ENCODE measurements around the gene SDCBP2.
A peak's percentile ranks its signal among the peaks of the same experiment; 100 is the strongest.

Gene SDCBP2

DNA sequence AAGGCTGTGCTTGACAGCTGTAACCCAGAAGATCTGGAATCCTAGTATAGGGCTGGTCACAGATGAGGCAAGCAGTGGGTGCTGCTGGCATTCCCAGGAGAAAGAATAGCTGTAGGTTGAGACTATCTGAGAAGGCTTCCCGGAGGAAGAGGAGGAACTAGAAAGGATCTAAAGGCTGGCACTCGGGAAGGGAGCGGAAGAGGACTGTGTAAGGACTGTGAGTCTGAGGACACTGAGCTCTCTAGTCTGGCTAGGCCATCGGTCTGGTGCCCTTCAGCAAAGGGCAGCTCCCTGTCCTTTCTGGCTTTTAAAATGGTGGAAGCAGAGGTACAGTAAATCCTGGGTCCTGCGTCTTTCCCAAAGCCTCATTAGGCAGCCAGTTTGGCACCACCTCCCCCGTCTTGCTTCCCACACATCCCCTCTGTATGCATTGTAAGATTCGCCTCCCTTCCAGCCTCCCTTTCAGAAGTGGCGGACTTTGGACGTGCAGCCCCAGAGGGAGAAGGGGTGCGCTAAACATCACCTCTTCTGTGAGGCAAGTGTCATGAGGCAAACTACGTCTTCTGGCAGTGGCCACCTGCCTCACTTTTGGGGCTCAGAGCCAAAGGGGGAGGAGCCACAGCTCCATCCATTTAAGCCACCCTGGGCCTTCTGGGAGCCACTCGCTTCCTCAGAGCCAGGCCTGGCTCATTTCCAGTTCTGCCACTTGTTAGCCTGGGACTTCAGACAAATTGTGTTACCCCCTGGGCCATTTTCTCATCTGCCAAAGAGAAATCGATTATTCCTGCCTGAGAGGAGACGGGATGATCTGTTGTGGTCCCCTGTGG lies 54.2 kb downstream of the SDCBP2 start:
- DNase-seq (ENCODE audit: low read depth, low spot score) = no peak

DNA sequence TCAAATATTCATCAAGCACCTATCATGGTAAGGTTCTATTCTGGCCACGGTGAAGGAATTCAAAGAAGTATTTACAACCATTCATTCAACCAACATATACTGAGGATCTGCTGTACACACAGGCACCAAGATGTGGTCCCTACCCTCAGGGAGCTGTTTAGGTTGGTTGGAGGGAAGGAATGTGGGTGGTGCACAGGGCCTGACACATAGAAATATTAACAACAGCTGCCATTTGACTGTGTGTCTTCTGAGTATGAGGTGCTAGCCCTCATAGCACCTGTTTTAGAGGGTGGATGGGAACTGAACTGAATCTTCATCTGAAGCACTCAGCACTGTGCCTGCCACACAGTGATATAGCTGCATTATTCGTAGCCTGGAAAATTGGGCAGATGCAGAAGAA lies 55.6 kb downstream of the SDCBP2 start:
- DNase-seq (ENCODE audit: low read depth, low spot score) = no peak

DNA sequence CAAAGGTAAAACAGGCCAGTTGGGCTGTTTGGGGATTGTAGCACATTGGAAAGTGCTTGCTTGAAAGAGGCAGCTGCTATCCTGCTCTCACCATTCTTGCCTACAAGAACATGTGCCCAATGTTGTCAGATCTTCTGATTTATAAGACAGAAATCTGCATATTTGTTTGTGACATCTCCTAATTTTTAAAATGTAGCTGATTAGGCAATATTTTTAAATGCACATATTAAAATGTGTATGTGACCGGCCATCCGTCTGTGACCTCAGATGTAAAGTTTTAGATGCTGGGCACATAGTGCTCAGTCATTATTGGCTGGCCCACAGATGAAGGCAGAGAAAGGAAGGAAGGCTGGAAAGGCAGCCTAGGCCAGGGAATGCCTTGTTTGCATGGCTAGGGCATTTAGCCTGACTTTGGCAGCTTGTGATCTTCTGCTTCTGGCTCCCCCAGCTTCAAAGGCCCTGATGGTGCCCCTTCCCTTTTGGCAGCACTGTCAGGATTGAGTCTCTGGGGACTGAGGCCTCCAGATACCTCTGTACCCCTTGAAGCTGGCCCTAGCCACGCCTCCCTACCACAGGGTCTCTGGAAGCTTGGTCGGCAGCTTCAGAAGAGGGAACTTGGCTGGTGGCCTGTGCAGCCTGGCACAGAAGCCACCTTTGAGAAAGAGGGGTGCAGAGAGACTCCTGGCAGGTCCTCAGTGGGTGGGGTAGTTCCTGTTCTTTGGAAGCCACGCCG lies 56.4 kb downstream of the SDCBP2 start:
- DNase-seq (ENCODE audit: low read depth, low spot score) = no peak

DNA sequence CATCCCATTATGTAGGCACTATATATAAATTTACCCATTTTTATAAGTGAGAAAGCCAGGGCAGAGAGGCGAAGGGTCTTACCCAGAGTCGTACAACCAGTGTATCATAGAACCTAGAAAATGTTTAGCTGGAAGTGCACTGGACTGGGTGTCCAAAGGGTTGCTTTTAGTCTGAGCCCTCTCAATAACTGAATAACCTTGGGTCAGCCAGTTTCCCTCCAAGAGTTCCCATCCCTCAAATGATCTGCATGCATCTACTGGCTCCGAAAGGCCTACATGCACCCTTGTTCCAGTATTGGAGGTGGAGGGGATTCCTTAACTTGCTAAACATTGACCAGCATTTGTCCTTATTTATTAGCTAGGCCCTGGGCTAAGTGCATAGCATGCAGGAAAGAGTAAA lies 59.1 kb downstream of the SDCBP2 start:
- no peak for DNase-seq (ENCODE audit: low read depth, low spot score)

DNA sequence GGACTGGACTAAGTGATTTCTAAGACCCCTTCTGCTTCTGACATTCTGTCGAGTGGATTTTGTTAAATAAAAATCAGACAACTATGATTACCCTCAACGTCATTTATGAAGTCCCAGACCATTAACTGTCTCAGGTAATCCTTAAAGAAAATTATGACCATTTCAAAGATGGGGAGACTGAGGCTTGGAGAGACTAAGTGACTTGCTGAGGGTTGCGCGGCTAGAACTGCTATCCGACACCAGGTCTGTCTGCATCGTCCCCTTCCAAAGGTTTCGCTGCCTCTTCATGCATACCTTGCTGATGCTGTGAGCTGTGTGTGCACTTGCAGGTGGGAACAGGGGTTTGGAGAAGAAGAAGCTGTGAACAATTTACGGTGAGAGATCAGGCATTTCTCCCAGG lies 59.7 kb downstream of the SDCBP2 start:
- DNase-seq (ENCODE audit: low read depth, low spot score) = no peak

DNA sequence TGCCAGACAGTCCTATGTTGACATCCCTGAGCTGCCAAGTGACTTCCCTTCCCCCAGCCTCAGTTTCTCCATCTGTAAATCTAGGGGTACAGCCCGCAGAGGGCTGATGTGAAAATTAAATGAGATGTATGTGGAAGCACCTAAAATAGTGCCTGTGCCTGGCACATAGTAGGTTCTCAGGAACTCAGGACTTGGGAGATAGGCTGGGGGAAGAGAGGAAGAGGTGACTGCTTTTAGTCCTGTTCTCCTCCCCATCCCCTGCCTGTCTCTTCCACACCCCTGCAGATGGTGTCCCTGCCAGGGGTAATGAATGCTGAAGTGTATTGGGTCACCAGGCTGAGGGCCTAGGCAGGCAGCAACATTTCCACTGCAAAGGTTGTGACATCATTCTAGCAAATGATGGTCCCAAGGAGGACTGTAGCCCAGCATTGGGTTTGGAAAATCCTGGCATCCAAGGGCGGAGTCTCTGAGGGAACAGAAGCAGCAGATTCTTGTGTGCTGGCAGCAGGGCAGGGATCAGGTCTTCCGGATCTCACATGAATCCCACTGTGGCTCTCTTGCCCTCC lies 61.0 kb downstream of the SDCBP2 start:
- DNase-seq (ENCODE audit: low read depth, low spot score) = no peak

DNA sequence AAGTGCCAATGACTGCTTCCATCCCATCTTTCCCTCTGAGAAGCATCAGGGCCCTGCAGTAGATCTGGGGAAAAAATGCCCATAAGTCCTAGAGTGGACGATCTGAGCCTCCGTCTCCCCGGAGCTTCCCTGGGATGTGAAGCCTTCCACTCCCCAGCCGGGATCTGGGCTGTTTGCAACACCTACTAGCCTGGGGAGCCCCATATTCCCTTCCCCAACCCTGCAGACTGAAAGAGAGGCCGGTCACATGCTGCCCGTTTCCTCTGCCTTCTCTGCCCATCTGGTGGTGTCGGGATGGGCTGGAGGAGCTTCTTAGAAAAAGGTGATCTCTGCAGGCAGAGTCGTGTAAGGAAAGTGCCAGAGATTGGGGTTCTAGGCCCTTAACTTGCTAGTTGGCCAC lies 61.8 kb downstream of the SDCBP2 start:
- DNase-seq (ENCODE audit: low read depth, low spot score) = no peak

DNA sequence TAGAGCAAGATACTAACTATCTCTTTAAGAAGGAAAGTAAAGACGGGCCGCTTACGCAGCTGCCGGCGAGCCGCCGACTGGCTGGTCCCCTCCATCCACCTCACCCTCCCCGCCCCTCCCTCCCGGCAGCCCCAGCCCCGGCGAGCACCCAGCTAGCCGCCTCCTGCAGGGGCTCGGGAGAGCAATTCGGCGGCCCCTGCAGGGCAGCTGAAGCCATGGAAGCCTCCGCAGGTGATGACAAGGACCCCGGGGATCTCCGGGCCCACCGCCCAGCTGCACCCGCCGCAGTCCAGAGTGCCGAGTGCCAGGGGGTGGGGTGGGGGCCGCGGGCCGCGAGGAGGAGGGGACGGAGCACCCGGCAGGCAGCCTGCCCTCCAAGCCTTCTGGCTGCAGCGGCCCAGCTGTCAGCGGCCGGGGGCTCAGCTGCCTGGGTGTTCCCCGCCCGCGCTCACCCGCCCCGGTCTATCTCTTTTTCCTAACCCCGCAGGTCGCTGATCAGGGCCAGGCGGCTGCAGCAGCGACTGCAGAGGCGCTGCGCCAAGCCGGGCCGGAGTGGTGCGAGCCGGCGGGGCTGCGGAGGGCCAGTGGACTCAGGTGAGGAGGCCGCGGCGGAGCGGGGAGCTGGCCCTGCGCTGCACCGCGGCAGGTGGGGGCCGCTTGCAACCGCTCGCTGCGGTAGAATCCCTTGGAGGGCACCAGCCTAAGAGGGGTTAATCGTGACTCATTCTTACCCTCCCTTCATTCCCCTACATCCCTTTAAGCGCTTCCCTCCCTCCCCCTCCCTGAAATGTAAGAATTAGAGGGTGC lies 62.6 kb downstream of the SDCBP2 start, which contains the start of gene SNPH:
Gene SNPH, plus strand, starts transcription at position 128 of the 807 bp plus-strand sequence. CDS start 29,946 bp downstream, outside the sequence.
- DNase-seq (ENCODE audit: low read depth, low spot score) = peak; percentile 42

DNA sequence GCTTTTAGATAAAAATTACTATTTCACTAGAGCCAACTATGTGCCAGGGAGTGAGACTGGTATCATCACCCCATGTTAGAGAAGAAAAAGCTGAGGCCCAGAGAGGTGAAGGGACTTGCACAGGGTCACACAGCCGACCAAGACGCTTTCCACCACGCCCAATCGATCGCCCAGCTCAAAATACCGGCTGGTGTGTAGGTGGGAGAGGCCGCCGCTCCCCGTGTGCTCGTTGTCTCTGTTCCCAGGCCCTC lies 63.1 kb downstream of the SDCBP2 start:
- no peak for DNase-seq (ENCODE audit: low read depth, low spot score)

DNA sequence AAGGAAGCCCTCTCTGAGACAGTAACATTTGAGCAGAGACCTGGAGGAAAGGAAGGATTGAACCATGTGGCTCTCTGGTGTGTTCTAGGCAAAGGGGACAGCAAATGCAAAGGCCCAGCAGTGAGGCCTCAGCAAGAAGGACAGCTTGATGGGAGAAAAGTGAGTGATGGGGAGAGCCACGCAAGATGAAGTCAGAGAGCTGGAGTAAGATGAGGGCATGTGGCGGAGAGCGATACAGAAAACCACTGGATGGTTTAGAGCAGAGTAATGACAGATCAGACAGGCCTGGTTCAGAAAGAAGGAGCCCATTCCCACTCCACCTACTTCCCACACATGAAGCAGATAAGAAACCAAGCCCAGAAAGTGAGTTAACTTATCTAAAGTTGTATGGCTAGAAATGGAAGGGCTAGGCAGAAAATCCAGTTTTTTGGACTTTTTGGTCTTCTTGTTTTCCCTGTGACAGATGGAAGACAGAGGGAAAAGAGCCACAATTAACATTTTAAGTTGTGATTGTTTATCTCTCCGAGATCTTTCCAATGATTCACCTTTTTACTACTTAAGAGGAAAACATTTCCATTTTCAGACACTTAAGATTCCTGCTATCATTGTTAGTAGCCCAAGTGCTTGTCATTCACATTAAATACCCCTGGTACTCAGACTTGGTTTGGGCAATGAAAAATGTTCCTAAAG lies 63.6 kb downstream of the SDCBP2 start:
- DNase-seq (ENCODE audit: low read depth, low spot score) = no peak

DNA sequence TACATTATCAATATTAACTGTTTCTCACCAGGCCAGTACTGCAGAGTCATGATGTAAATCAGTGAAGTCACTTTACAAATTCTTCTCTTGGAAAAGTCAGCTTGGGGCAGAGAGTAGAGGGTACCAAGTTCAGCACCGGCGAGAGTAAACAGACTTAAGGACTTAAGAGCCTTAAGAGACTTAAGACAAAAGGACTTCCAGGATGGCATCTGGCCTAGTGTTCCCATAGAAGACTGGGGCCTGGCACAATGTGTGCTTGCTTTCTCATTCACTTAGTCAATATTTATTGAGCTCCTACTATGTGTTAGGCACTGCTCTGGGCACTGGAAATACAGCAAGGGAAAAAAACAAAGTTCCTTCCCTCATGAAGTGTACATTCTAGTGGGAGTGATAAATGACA lies 64.2 kb downstream of the SDCBP2 start:
- DNase-seq (ENCODE audit: low read depth, low spot score) = no peak

DNA sequence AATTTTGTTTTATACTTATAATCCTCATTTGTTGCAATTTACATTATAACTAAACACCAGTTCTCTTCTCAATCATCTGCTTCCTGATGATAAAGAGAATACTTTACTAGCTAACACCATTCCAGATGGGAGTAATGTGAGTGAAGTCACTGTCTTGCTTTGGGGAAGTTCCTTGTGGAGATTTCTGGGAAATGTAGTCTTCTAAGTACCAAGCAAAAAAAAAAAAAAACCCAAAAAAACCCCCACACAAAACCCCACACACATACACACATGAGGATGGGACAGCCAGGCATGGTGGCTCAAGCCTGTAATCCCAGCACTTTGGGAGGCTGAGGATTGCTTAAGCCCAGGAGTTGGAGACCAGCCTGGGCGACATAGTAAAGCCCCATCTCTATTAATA lies 65.1 kb downstream of the SDCBP2 start:
- DNase-seq (ENCODE audit: low read depth, low spot score) = no peak
